Fibroblast of lung (primary cell): ENCODE results near the gene HOPX.

Experiments used
- EZH2 ChIP-seq: IDR thresholded peaks from 2 replicates; pipeline ENCODE4 v1.5.1; 2012; ENCODE audit warnings: low read length, control low read depth, mild to moderate bottlenecking; ENCODE audit errors: missing control alignments
- TF ChIP-seq, protein P1 (sequence below), 2 donors: IDR thresholded peaks in 1 of 2; conservative IDR thresholded peaks in 1 of 2; 1 replicate in 1 of 2; 2 replicates in 1 of 2; pipeline ENCODE4 v1.5.1; 2011 to 2012; ENCODE audit warnings: low read length in 2 of 2, control low read depth in 1 of 2, inconsistent platforms in 1 of 2, low read depth in 1 of 2, mild to moderate bottlenecking in 1 of 2

- TF ChIP-seq, protein P1, sequence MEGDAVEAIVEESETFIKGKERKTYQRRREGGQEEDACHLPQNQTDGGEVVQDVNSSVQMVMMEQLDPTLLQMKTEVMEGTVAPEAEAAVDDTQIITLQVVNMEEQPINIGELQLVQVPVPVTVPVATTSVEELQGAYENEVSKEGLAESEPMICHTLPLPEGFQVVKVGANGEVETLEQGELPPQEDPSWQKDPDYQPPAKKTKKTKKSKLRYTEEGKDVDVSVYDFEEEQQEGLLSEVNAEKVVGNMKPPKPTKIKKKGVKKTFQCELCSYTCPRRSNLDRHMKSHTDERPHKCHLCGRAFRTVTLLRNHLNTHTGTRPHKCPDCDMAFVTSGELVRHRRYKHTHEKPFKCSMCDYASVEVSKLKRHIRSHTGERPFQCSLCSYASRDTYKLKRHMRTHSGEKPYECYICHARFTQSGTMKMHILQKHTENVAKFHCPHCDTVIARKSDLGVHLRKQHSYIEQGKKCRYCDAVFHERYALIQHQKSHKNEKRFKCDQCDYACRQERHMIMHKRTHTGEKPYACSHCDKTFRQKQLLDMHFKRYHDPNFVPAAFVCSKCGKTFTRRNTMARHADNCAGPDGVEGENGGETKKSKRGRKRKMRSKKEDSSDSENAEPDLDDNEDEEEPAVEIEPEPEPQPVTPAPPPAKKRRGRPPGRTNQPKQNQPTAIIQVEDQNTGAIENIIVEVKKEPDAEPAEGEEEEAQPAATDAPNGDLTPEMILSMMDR (conservative IDR thresholded peaks at IDR 0.05 in 1 of 2, IDR thresholded peaks at IDR 0.05 in 1 of 2; ENCODE audit: low read depth in 1 of 2, low read length in 2 of 2) = no peak
- TF ChIP-seq EZH2 = no peak
Measured at GRCh38 chr4:56671860-56672259, 9.2 kb downstream of the HOPX start.
